ENCODE measurements around the gene G2E3.

G2E3 gene

GRCh38 chr14:30657606-30658163 lies 98.7 kb downstream of the G2E3 start:
- DNase-seq: peak in 1 of 2 experiments; percentile 35

GRCh38 chr14:30658645-30659044 lies 99.7 kb downstream of the G2E3 start:
- DNase-seq: no peak

GRCh38 chr14:30669594-30669993 lies 110.6 kb downstream of the G2E3 start:
- no peak for DNase-seq

Data from SW 1271 (cell line).